MM.1S (cell line): ENCODE measurements around the gene YAF2.

Experiments
- DNase-seq: peaks from one replicate; pipeline ENCODE4 v3.0.0-alpha.2; 2015
- H2AFZ ChIP-seq: fragments of 300-600 bp; sonication (generic); 2 replicates; pipeline ENCODE4 v1.6.0; 2016; ENCODE audit warnings: antibody characterized with exemption, low read length
- H3F3A ChIP-seq: fragments of 300-600 bp; sonication (generic); 2 replicates; pipeline ENCODE4 v1.6.1; 2016; ENCODE audit warnings: mild to moderate bottlenecking, antibody characterized with exemption, low read length, moderate library complexity, mixed read lengths; ENCODE audit not compliant: insufficient read depth
- H3K27ac ChIP-seq: fragments of 300-600 bp; sonication (generic); 2 replicates; pipeline ENCODE4 v1.5.1; 2016; ENCODE audit warnings: mild to moderate bottlenecking, low read length
- H3K27me3 ChIP-seq: fragments of 300-600 bp; sonication (generic); replicated peaks from 2 replicates; pipeline ENCODE4 v1.6.0; 2016; ENCODE audit warnings: low read length; ENCODE audit not compliant: insufficient read depth
- H3K36me3 ChIP-seq: fragments of 300-600 bp; sonication (generic); replicated peaks from 2 replicates; pipeline ENCODE4 v1.6.1; 2016; ENCODE audit warnings: mild to moderate bottlenecking, low read length, mixed read lengths; ENCODE audit not compliant: insufficient read depth
- H3K4me1 ChIP-seq: fragments of 300-600 bp; sonication (generic); 2 replicates; pipeline ENCODE4 v1.6.1; 2016; ENCODE audit warnings: low read length, mixed read lengths
- H3K4me2 ChIP-seq: fragments of 300-600 bp; sonication (generic); 2 replicates; pipeline ENCODE4 v1.6.0; 2016; ENCODE audit warnings: low read depth, low read length
- H3K4me3 ChIP-seq: fragments of 300-600 bp; sonication (generic); 2 replicates; pipeline ENCODE4 v1.5.1; 2016; ENCODE audit warnings: low read length, mixed read lengths
- H3K79me2 ChIP-seq: fragments of 300-600 bp; sonication (generic); 2 replicates; pipeline ENCODE4 v1.6.1; 2016; ENCODE audit warnings: mixed run types, low read length, mixed read lengths
- H3K9ac ChIP-seq: fragments of 300-600 bp; sonication (generic); 2 replicates; pipeline ENCODE4 v1.6.1; 2016; ENCODE audit warnings: low read length, mixed read lengths
- H3K9me2 ChIP-seq: fragments of 300-600 bp; sonication (generic); replicated peaks from 2 replicates; pipeline ENCODE4 v1.6.1; 2016; ENCODE audit warnings: mild to moderate bottlenecking, low read length, mixed read lengths; ENCODE audit not compliant: insufficient read depth
- H3K9me3 ChIP-seq: fragments of 300-600 bp; sonication (generic); replicated peaks from 2 replicates; pipeline ENCODE4 v1.6.1; 2016; ENCODE audit warnings: mild to moderate bottlenecking, low read length, mixed read lengths; ENCODE audit not compliant: insufficient read depth
- H4K20me1 ChIP-seq: fragments of 300-600 bp; sonication (generic); 2 replicates; pipeline ENCODE4 v1.6.1; 2016; ENCODE audit warnings: mild to moderate bottlenecking, low read length, moderate library complexity, mixed read lengths; ENCODE audit not compliant: insufficient read depth
- CTCF ChIP-seq: fragments of 300-600 bp; sonication (generic); IDR thresholded peaks from 2 replicates; pipeline ENCODE4 v1.5.1; 2016; ENCODE audit warnings: antibody characterized with exemption, low read length, mixed read lengths
- EZH2 ChIP-seq: fragments of 300-600 bp; sonication (generic); optimal IDR thresholded peaks from 2 replicates; pipeline ENCODE3; 2017; ENCODE audit warnings: low read depth, mild to moderate bottlenecking, antibody characterized with exemption, low read length, mixed read lengths
- EZH2phosphoT487 ChIP-seq: fragments of 300-600 bp; sonication (generic); IDR thresholded peaks from 2 replicates; pipeline ENCODE4 v1.6.1; 2018; ENCODE audit warnings: antibody characterized with exemption, low read length

The YAF2 gene

GRCh38 chr12:42163913-42164312 is 74.1 kb downstream of the YAF2 start:
- H2AFZ ChIP-seq = no peak overlapping the region
- no peaks in the 10 kb centered on the region for H3F3A ChIP-seq
- H3K36me3 ChIP-seq = no peaks in the 10 kb centered on the region; the same call in 1 of the 2 replicates
- no peaks in the 10 kb centered on the region for H3K4me1 ChIP-seq
- no peaks in the 10 kb centered on the region for H3K9me3 ChIP-seq
- TF ChIP-seq EZH2 = no peak
- TF ChIP-seq CTCF = no peak
- no peak overlapping the region for H3K27ac ChIP-seq
- H3K4me3 ChIP-seq = no peak overlapping the region
- H3K9me2 ChIP-seq = no peaks in the 10 kb centered on the region
- no peak for DNase-seq
- H3K9ac ChIP-seq = no peak overlapping the region
- no peak overlapping the region for H3K4me2 ChIP-seq
- H4K20me1 ChIP-seq = no peaks in the 10 kb centered on the region
- 0 out of 2 replicates have a peak, but pooled peaks cover 3% of the 10 kb centered on the region for H3K79me2 ChIP-seq
- no peaks in the 10 kb centered on the region for H3K27me3 ChIP-seq

GRCh38 chr12:42162965-42163364 is 75.1 kb downstream of the YAF2 start:
- TF ChIP-seq EZH2 (no peak), CTCF (no peak), EZH2phosphoT487 (no peak)
- Histone ChIP-seq H3K9me3 (no peaks in the 10 kb centered on the region), H3K4me1 (no peaks in the 10 kb centered on the region), H3K27me3 (no peaks in the 10 kb centered on the region), H3K9ac (no peak overlapping the region), H3K79me2 (0 out of 2 replicates have a peak, but pooled peaks cover 3% of the 10 kb centered on the region), H2AFZ (no peak overlapping the region), H3K9me2 (no peaks in the 10 kb centered on the region), H3K27ac (no peak overlapping the region), H3K4me3 (no peak overlapping the region), H4K20me1 (no peaks in the 10 kb centered on the region), H3F3A (no peaks in the 10 kb centered on the region), H3K4me2 (no peak overlapping the region), H3K36me3 (no peaks in the 10 kb centered on the region; the same call in 1 of the 2 replicates)
- no peak for DNase-seq

- Histone ChIP-seq H3K36me3 (no peaks in the 10 kb centered on the region; the same call in 1 of the 2 replicates), H3K9me2 (no peaks in the 10 kb centered on the region), H3K27me3 (no peaks in the 10 kb centered on the region), H3K79me2 (0 out of 2 replicates have a peak, but pooled peaks cover 3% of the 10 kb centered on the region), H3K4me1 (no peaks in the 10 kb centered on the region), H4K20me1 (no peaks in the 10 kb centered on the region), H2AFZ (no peak overlapping the region), H3K9ac (no peak overlapping the region), H3F3A (no peaks in the 10 kb centered on the region), H3K4me3 (no peak overlapping the region), H3K27ac (no peak overlapping the region), H3K9me3 (no peaks in the 10 kb centered on the region), H3K4me2 (no peak overlapping the region)
- TF ChIP-seq CTCF (no peak), EZH2phosphoT487 (no peak), EZH2 (no peak)
- no peak for DNase-seq
Measured at GRCh38 chr12:42162193-42162592, 75.9 kb downstream of the YAF2 start.
